WTC11 (cell line): Measurements from ENCODE around the gene PREX1.

Source experiments
- FOXP1 ChIP-seq: sonication (generic); formaldehyde crosslinking; IDR thresholded peaks from 2 replicates; pipeline ENCODE4 v1.8.0; 2022; ENCODE audit warnings: missing genetic modification reagents, mild to moderate bottlenecking, moderate library complexity, borderline replicate concordance
- GABPB1 ChIP-seq: sonication (generic); formaldehyde crosslinking; IDR thresholded peaks from 2 replicates; pipeline ENCODE4 v1.8.1; 2023; ENCODE audit warnings: mild to moderate bottlenecking, missing genetic modification reagents
- JUN ChIP-seq: sonication (generic); formaldehyde crosslinking; IDR thresholded peaks from 2 replicates; pipeline ENCODE4 v1.8.0; 2023; ENCODE audit warnings: mild to moderate bottlenecking, missing genetic modification reagents
- TEAD4 ChIP-seq: sonication (generic); formaldehyde crosslinking; IDR thresholded peaks from 2 replicates; pipeline ENCODE4 v1.8.0; 2022; ENCODE audit warnings: mild to moderate bottlenecking, missing genetic modification reagents
- TF ChIP-seq, protein P1 (sequence below): sonication (generic); formaldehyde crosslinking; IDR thresholded peaks from 2 replicates; pipeline ENCODE4 v1.8.1; 2022; ENCODE audit warnings: missing genetic modification reagents, borderline replicate concordance
- TF ChIP-seq, protein P2 (sequence below): fragments of 200-600 bp; IDR thresholded peaks from 2 replicates; pipeline ENCODE4 v1.8.0; 2022; ENCODE audit warnings: antibody characterized with exemption
- TF ChIP-seq, protein P3 (sequence below): sonication (generic); formaldehyde crosslinking; IDR thresholded peaks from 2 replicates; pipeline ENCODE4 v1.8.0; 2023; ENCODE audit warnings: mild to moderate bottlenecking, missing genetic modification reagents
- TF ChIP-seq, protein P4 (sequence below): sonication (generic); formaldehyde crosslinking; IDR thresholded peaks from 2 replicates; pipeline ENCODE4 v1.8.1; 2023; ENCODE audit warnings: mild to moderate bottlenecking, missing genetic modification reagents, moderate library complexity
- TF ChIP-seq, protein P5 (sequence below): sonication (generic); formaldehyde crosslinking; IDR thresholded peaks from 2 replicates; pipeline ENCODE4 v1.8.0; 2022; ENCODE audit warnings: mild to moderate bottlenecking, missing genetic modification reagents

DNA sequence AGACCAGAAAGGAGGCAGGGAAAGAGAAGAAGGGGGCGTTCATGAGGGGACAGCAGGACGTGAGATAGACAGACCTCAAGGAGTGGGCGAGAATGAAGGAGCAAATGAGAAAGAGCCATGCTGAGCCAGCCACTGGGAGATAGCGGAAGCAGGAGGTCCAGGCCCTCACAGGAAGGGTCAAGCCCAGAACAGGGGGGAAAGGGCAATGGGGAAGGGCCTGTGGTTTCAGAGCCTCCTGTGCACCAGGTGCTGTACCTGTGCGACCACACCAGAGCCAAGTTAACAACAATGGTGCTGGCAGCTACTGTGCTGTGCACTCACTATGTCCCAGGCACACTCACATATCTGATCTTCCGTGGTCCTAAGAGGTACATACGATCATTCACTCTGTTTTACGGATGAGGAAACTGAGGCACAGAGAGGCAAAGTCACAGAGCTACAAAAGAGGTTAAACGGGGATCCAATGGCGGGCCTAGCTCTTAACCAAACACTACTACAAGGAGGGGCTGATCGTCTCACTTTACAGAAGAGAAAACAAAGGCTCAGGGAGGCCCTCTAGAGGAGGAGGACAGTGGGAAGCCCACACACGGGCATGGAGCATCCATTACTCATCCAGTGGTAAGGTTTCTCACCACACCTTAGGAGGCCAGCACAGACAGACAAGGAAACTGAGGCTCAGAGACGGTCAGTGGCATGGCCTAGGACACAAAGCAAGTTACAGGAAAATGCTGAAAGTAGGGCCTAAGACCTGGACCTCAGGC, 129.1 kb downstream of the PREX1 start:
- TF ChIP-seq, protein P1, sequence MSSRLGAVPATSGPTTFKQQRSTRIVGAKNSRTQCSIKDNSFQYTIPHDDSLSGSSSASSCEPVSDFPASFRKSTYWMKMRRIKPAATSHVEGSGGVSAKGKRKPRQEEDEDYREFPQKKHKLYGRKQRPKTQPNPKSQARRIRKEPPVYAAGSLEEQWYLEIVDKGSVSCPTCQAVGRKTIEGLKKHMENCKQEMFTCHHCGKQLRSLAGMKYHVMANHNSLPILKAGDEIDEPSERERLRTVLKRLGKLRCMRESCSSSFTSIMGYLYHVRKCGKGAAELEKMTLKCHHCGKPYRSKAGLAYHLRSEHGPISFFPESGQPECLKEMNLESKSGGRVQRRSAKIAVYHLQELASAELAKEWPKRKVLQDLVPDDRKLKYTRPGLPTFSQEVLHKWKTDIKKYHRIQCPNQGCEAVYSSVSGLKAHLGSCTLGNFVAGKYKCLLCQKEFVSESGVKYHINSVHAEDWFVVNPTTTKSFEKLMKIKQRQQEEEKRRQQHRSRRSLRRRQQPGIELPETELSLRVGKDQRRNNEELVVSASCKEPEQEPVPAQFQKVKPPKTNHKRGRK (CRISPR knock-in tag) = no peak
- TF ChIP-seq TEAD4 (CRISPR knock-in tag) (no peak), FOXP1 (no peak), GABPB1 (no peak), JUN (no peak)
- TF ChIP-seq, protein P2, sequence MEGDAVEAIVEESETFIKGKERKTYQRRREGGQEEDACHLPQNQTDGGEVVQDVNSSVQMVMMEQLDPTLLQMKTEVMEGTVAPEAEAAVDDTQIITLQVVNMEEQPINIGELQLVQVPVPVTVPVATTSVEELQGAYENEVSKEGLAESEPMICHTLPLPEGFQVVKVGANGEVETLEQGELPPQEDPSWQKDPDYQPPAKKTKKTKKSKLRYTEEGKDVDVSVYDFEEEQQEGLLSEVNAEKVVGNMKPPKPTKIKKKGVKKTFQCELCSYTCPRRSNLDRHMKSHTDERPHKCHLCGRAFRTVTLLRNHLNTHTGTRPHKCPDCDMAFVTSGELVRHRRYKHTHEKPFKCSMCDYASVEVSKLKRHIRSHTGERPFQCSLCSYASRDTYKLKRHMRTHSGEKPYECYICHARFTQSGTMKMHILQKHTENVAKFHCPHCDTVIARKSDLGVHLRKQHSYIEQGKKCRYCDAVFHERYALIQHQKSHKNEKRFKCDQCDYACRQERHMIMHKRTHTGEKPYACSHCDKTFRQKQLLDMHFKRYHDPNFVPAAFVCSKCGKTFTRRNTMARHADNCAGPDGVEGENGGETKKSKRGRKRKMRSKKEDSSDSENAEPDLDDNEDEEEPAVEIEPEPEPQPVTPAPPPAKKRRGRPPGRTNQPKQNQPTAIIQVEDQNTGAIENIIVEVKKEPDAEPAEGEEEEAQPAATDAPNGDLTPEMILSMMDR = no peak
- TF ChIP-seq, protein P3, sequence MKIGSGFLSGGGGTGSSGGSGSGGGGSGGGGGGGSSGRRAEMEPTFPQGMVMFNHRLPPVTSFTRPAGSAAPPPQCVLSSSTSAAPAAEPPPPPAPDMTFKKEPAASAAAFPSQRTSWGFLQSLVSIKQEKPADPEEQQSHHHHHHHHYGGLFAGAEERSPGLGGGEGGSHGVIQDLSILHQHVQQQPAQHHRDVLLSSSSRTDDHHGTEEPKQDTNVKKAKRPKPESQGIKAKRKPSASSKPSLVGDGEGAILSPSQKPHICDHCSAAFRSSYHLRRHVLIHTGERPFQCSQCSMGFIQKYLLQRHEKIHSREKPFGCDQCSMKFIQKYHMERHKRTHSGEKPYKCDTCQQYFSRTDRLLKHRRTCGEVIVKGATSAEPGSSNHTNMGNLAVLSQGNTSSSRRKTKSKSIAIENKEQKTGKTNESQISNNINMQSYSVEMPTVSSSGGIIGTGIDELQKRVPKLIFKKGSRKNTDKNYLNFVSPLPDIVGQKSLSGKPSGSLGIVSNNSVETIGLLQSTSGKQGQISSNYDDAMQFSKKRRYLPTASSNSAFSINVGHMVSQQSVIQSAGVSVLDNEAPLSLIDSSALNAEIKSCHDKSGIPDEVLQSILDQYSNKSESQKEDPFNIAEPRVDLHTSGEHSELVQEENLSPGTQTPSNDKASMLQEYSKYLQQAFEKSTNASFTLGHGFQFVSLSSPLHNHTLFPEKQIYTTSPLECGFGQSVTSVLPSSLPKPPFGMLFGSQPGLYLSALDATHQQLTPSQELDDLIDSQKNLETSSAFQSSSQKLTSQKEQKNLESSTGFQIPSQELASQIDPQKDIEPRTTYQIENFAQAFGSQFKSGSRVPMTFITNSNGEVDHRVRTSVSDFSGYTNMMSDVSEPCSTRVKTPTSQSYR (CRISPR knock-in tag) = no peak
- TF ChIP-seq, protein P4, sequence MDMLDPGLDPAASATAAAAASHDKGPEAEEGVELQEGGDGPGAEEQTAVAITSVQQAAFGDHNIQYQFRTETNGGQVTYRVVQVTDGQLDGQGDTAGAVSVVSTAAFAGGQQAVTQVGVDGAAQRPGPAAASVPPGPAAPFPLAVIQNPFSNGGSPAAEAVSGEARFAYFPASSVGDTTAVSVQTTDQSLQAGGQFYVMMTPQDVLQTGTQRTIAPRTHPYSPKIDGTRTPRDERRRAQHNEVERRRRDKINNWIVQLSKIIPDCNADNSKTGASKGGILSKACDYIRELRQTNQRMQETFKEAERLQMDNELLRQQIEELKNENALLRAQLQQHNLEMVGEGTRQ = no peak
- TF ChIP-seq, protein P5, sequence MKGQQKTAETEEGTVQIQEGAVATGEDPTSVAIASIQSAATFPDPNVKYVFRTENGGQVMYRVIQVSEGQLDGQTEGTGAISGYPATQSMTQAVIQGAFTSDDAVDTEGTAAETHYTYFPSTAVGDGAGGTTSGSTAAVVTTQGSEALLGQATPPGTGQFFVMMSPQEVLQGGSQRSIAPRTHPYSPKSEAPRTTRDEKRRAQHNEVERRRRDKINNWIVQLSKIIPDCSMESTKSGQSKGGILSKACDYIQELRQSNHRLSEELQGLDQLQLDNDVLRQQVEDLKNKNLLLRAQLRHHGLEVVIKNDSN (CRISPR knock-in tag) = no peak
